K562 (cell line): ENCODE measurements around the gene CD74.

Experiments
- DNMT1 ChIP-seq: fragments of 450-650 bp; IDR thresholded peaks from 2 replicates; pipeline ENCODE4 v1.6.1; 2016; ENCODE audit warnings: antibody characterized with exemption, mild to moderate bottlenecking
- EGR1 ChIP-seq: fragments of 450-650 bp; conservative IDR thresholded peaks from 2 replicates; pipeline ENCODE4 v1.6.1; 2017; ENCODE audit warnings: mild to moderate bottlenecking
- ESRRA ChIP-seq: fragments of 450-650 bp; IDR thresholded peaks from 2 replicates; pipeline ENCODE4 v1.6.1; 2014; ENCODE audit warnings: low read depth, mild to moderate bottlenecking, moderate library complexity, borderline replicate concordance
- GATAD2A ChIP-seq: fragments of 450-650 bp; IDR thresholded peaks from 2 replicates; pipeline ENCODE4 v1.6.1; 2017
- MTA3 ChIP-seq: fragments of 450-650 bp; formaldehyde crosslinking; IDR thresholded peaks from 2 replicates; pipeline ENCODE4 v1.6.1; 2017; ENCODE audit warnings: mild to moderate bottlenecking, borderline replicate concordance
- NBN ChIP-seq: fragments of 450-650 bp; IDR thresholded peaks from 2 replicates; pipeline ENCODE4 v1.6.1; 2016; ENCODE audit warnings: low read depth, mild to moderate bottlenecking
- NRF1 ChIP-seq, 2 experiments: fragments of 450-650 bp; IDR thresholded peaks in 1 of 2; conservative IDR thresholded peaks in 1 of 2; 2 replicates each; pipeline ENCODE4 v1.6.1; 2014; ENCODE audit warnings: mild to moderate bottlenecking in 2 of 2
- PPARD ChIP-seq: fragments of 250-450 bp; sonication (Bioruptor Pico); IDR thresholded peaks from 2 replicates; pipeline ENCODE4 v1.8.0; 2022; ENCODE audit warnings: inconsistent platforms, mild to moderate bottlenecking, moderate library complexity
- TAF1 ChIP-seq: IDR thresholded peaks from 2 replicates; pipeline ENCODE4 v1.6.1; 2011; ENCODE audit warnings: mild to moderate bottlenecking, low read length, moderate library complexity; ENCODE audit not compliant: insufficient read depth, control insufficient read depth, severe bottlenecking; ENCODE audit errors: extremely low read depth
- TEAD4 ChIP-seq, 2 experiments: sonication (generic) in 1 of 2; formaldehyde crosslinking in 1 of 2; IDR thresholded peaks; 2 replicates each; pipeline versions ENCODE4 v1.6.1 to v1.8.0; 2012 to 2022; ENCODE audit warnings: borderline replicate concordance in 1 of 2, inconsistent platforms in 1 of 2, low read length in 1 of 2, mild to moderate bottlenecking in 1 of 2, missing genetic modification reagents in 1 of 2
- TF ChIP-seq, protein P1 (sequence below), 3 experiments: IDR thresholded peaks in 2 of 3; conservative IDR thresholded peaks in 1 of 3; 2 replicates each; pipeline ENCODE4 v1.5.1; 2011 to 2012; ENCODE audit warnings: low read length in 3 of 3, mild to moderate bottlenecking in 3 of 3, control low read depth in 2 of 3, improper control_type of control experiment in 1 of 3, inconsistent platforms in 1 of 3, low read depth in 1 of 3, mixed read lengths in 1 of 3, moderate library complexity in 1 of 3; ENCODE audit not compliant: insufficient read depth in 2 of 3
- TF ChIP-seq, protein P2 (sequence below): fragments of 250-450 bp; sonication (Bioruptor Pico); IDR thresholded peaks from 2 replicates; pipeline ENCODE4 v1.5.0; 2022; ENCODE audit warnings: mild to moderate bottlenecking
- TF ChIP-seq, protein P3 (sequence below), 2 experiments: fragments of 450-650 bp in 1 of 2; sonication (generic) in 1 of 2; formaldehyde crosslinking; conservative IDR thresholded peaks; 2 replicates each; pipeline versions ENCODE4 v1.4.0 to v1.8.1; 2020 to 2022; ENCODE audit warnings: mild to moderate bottlenecking in 1 of 2, missing genetic modification reagents in 1 of 2

DNA sequence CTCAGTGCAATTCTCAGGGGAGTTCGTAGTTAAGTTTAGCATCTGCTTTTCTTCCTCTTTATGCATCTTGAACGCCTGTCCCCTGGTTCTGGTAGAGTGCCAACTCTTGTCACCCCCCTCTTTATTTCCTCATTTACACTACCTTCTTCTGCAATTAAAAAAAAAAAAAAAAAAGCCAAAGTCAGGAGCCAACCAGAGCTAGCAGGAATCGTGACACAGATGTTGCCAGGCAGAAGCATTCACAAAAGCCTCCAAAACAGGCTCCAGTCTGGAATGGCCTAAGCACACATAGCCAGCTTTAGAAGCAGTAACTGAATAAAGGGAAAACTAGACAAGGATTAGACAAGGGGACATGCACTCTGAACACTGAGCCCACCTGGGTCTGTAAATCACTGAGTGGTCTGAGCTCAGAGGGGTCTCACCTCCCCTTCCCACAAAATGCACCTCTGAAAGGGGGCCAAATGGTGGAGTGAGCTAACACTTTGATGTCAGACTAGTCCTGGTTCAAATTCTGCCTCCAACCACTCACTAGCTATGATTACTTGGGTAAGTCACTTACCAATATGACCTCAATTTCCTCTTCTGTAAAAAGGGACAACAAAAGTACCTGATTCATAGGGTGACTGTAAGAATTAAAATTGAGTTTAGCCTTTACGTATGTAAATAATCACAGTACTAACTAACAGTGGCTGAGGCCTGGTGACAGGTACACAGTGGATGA, 2.0 kb downstream of the CD74 start:
- TF ChIP-seq GATAD2A (no peak), TEAD4 (IDR thresholded peaks at IDR 0.05; ENCODE audit: low read length) (no peak), TEAD4 (CRISPR knock-in tag; IDR thresholded peaks at IDR 0.05; ENCODE audit: borderline replicate concordance) (no peak), DNMT1 (no peak), TAF1 (no peak), ESRRA (no peak), EGR1 (no peak), MTA3 (no peak), PPARD (CRISPR knock-in tag) (no peak), NBN (no peak), NRF1 (conservative IDR thresholded peaks at IDR 0.05 in 1 of 2, IDR thresholded peaks at IDR 0.05 in 1 of 2) (no peak)
- TF ChIP-seq, protein P1, sequence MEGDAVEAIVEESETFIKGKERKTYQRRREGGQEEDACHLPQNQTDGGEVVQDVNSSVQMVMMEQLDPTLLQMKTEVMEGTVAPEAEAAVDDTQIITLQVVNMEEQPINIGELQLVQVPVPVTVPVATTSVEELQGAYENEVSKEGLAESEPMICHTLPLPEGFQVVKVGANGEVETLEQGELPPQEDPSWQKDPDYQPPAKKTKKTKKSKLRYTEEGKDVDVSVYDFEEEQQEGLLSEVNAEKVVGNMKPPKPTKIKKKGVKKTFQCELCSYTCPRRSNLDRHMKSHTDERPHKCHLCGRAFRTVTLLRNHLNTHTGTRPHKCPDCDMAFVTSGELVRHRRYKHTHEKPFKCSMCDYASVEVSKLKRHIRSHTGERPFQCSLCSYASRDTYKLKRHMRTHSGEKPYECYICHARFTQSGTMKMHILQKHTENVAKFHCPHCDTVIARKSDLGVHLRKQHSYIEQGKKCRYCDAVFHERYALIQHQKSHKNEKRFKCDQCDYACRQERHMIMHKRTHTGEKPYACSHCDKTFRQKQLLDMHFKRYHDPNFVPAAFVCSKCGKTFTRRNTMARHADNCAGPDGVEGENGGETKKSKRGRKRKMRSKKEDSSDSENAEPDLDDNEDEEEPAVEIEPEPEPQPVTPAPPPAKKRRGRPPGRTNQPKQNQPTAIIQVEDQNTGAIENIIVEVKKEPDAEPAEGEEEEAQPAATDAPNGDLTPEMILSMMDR (IDR thresholded peaks at IDR 0.05 in 2 of 3, conservative IDR thresholded peaks at IDR 0.05 in 1 of 3; ENCODE audit: insufficient read depth in 2 of 3, low read depth in 1 of 3, low read length in 3 of 3): no peak
- TF ChIP-seq, protein P2, sequence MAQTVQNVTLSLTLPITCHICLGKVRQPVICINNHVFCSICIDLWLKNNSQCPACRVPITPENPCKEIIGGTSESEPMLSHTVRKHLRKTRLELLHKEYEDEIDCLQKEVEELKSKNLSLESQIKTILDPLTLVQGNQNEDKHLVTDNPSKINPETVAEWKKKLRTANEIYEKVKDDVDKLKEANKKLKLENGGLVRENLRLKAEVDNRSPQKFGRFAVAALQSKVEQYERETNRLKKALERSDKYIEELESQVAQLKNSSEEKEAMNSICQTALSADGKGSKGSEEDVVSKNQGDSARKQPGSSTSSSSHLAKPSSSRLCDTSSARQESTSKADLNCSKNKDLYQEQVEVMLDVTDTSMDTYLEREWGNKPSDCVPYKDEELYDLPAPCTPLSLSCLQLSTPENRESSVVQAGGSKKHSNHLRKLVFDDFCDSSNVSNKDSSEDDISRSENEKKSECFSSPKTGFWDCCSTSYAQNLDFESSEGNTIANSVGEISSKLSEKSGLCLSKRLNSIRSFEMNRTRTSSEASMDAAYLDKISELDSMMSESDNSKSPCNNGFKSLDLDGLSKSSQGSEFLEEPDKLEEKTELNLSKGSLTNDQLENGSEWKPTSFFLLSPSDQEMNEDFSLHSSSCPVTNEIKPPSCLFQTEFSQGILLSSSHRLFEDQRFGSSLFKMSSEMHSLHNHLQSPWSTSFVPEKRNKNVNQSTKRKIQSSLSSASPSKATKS (CRISPR knock-in tag): no peak
- TF ChIP-seq, protein P3, sequence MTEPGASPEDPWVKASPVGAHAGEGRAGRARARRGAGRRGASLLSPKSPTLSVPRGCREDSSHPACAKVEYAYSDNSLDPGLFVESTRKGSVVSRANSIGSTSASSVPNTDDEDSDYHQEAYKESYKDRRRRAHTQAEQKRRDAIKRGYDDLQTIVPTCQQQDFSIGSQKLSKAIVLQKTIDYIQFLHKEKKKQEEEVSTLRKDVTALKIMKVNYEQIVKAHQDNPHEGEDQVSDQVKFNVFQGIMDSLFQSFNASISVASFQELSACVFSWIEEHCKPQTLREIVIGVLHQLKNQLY (CRISPR knock-in tag; conservative IDR thresholded peaks at IDR 0.05): no peak
